H1 (cell line): Measurements from ENCODE around the gene EOLA1. TPM values are rescaled to one million over a fixed set of nuclear protein-coding genes. Genes with fewer than 3 reads are reported as not detected.
"Not testable (repeated sequence)": the region's sequence is repeated elsewhere in the genome, so short reads cannot be mapped to it uniquely, and the experiment has no call there.

ENCODE experiments used
- CTCF ChIA-PET: fragments of 300-600 bp; sonication (Branson Sonifier 250); formaldehyde crosslinking; loops from one replicate; lab custom pipeline; 2021; ENCODE audit not compliant: partially characterized antibody; lab: Charles Lee
- POLR2A ChIA-PET: fragments of 300-600 bp; sonication (Branson Sonifier 250); formaldehyde crosslinking; loops from one replicate; lab custom pipeline; 2021; ENCODE audit warnings: inconsistent platforms; ENCODE audit not compliant: partially characterized antibody; lab: Charles Lee
- DNase-seq, 2 experiments: peaks; one replicate each; pipeline versions ENCODE4 v3.0.0 to v3.0.0-alpha.2; 2010 to 2022; ENCODE audit warnings: low spot score in 2 of 2, low read depth in 1 of 2, mixed read lengths in 1 of 2
- FAIRE-seq: peaks from 2 replicates; lab custom pipeline; 2011; peaks lifted over from hg19 to GRCh38; lab: Jason Lieb, UNC
- H2AFZ ChIP-seq: 2 replicates; pipeline ENCODE4 v1.8.1; 2012; ENCODE audit warnings: low read length, inconsistent platforms
- H2AK5ac ChIP-seq: 2 replicates; pipeline ENCODE4 v1.6.1; 2013; ENCODE audit warnings: low read depth, low read length
- H2BK120ac ChIP-seq: replicated peaks from 2 replicates; pipeline ENCODE3; 2013; ENCODE audit warnings: low read depth, low read length, inconsistent platforms
- H2BK12ac ChIP-seq: 2 replicates; pipeline ENCODE4 v1.6.1; 2013; ENCODE audit warnings: low read depth, low read length
- H2BK15ac ChIP-seq: 2 replicates; pipeline ENCODE4 v1.6.1; 2013; ENCODE audit warnings: low read length
- H2BK20ac ChIP-seq: 2 replicates; pipeline ENCODE4 v1.6.1; 2013; ENCODE audit warnings: low read length
- H2BK5ac ChIP-seq: 2 replicates; pipeline ENCODE4 v1.6.1; 2013; ENCODE audit warnings: low read depth, low read length
- H3K14ac ChIP-seq: 2 replicates; pipeline ENCODE4 v1.6.1; 2013; ENCODE audit warnings: inconsistent platforms; ENCODE audit not compliant: insufficient read length
- H3K18ac ChIP-seq: 2 replicates; pipeline ENCODE4 v1.6.1; 2013; ENCODE audit warnings: low read length; ENCODE audit errors: extremely low read depth
- H3K23ac ChIP-seq: 2 replicates; pipeline ENCODE4 v1.6.1; 2013; ENCODE audit warnings: inconsistent platforms; ENCODE audit not compliant: insufficient read length
- H3K23me2 ChIP-seq: 2 replicates; pipeline ENCODE4 v1.6.1; 2013; ENCODE audit warnings: low read depth, low read length
- H3K27ac ChIP-seq: 2 replicates; pipeline ENCODE4 v1.6.1; 2011; ENCODE audit warnings: low read depth, low read length, inconsistent platforms
- H3K27me3 ChIP-seq, 4 experiments: replicated peaks in 1 of 4; 1 replicate in 1 of 4; 2 replicates in 3 of 4; pipeline versions ENCODE4 v1.6.1 to v1.8.1; 2011 to 2013; ENCODE audit warnings: low read length in 3 of 4, mild to moderate bottlenecking in 3 of 4, inconsistent platforms in 2 of 4, mixed read lengths in 2 of 4, moderate library complexity in 1 of 4; ENCODE audit not compliant: control insufficient read depth in 3 of 4, insufficient read depth in 3 of 4; ENCODE audit errors: extremely low read depth in 1 of 4
- H3K36me3 ChIP-seq, 4 experiments: 2 replicates each; pipeline versions ENCODE4 v1.6.1 to v1.8.1; 2011 to 2013; ENCODE audit warnings: mild to moderate bottlenecking in 4 of 4, low read length in 3 of 4, moderate library complexity in 2 of 4, control low read depth in 1 of 4, inconsistent platforms in 1 of 4; ENCODE audit not compliant: insufficient read depth in 4 of 4, control insufficient read depth in 2 of 4
- H3K4ac ChIP-seq: replicated peaks from 2 replicates; pipeline ENCODE3; 2013; ENCODE audit warnings: low read length, low read depth, mixed read lengths, inconsistent platforms; ENCODE audit not compliant: insufficient read length
- H3K4me1 ChIP-seq, 4 experiments: replicated peaks in 1 of 4; 1 replicate in 1 of 4; 2 replicates in 3 of 4; pipeline versions ENCODE4 v1.6.1 to v1.8.1; 2011 to 2013; ENCODE audit warnings: low read length in 3 of 4, inconsistent platforms in 2 of 4, mixed read lengths in 1 of 4; ENCODE audit not compliant: insufficient read depth in 4 of 4, control insufficient read depth in 3 of 4
- H3K4me2 ChIP-seq, 2 experiments: 2 replicates each; pipeline versions ENCODE4 v1.6.1 to v1.8.1; 2011 to 2013; ENCODE audit warnings: low read depth in 2 of 2, low read length in 2 of 2, control low read depth in 1 of 2, inconsistent platforms in 1 of 2, mild to moderate bottlenecking in 1 of 2; ENCODE audit not compliant: insufficient read depth in 1 of 2
- H3K4me3 ChIP-seq, 4 experiments: fragments of 200-600, 300-600 bp in 1 of 4; sonication (generic), shearing (Covaris generic), sonication (Bioruptor Twin) in 1 of 4; 2 replicates each; pipeline versions ENCODE4 v1.5.1 to v1.8.1; 2011 to 2016; ENCODE audit warnings: low read length in 4 of 4, low read depth in 3 of 4, control low read depth in 2 of 4, inconsistent platforms in 2 of 4, mild to moderate bottlenecking in 2 of 4, mixed read lengths in 1 of 4, moderate library complexity in 1 of 4; ENCODE audit not compliant: insufficient read depth in 2 of 4; ENCODE audit errors: extremely low read depth in 1 of 4
- H3K56ac ChIP-seq: replicated peaks from 2 replicates; pipeline ENCODE3; 2013; ENCODE audit warnings: low read depth, mild to moderate bottlenecking, mixed read lengths, low read length, inconsistent platforms; ENCODE audit not compliant: insufficient read length
- H3K79me1 ChIP-seq: 2 replicates; pipeline ENCODE4 v1.6.1; 2013; ENCODE audit warnings: low read depth, low read length, control low read depth
- H3K79me2 ChIP-seq, 2 experiments: 2 replicates each; pipeline versions ENCODE4 v1.6.1 to v1.8.1; 2012 to 2013; ENCODE audit warnings: low read length in 2 of 2, mild to moderate bottlenecking in 2 of 2, inconsistent platforms in 1 of 2; ENCODE audit not compliant: insufficient read depth in 2 of 2, control insufficient read depth in 1 of 2
- H3K9ac ChIP-seq, 4 experiments: replicated peaks in 1 of 4; 1 replicate in 1 of 4; 2 replicates in 3 of 4; pipeline versions ENCODE4 v1.6.1 to v1.8.1; 2011 to 2013; ENCODE audit warnings: low read depth in 3 of 4, low read length in 3 of 4, control low read depth in 2 of 4, mild to moderate bottlenecking in 2 of 4, moderate library complexity in 2 of 4, inconsistent platforms in 1 of 4; ENCODE audit errors: extremely low read depth in 1 of 4
- H3K9me3 ChIP-seq, 2 experiments: 2 replicates each; pipeline versions ENCODE4 v1.6.1 to v1.8.1; 2012 to 2013; ENCODE audit warnings: mild to moderate bottlenecking in 2 of 2, moderate library complexity in 2 of 2, control low read depth in 1 of 2, inconsistent platforms in 1 of 2, low read depth in 1 of 2, low read length in 1 of 2, mixed read lengths in 1 of 2; ENCODE audit not compliant: insufficient read depth in 2 of 2
- H4K20me1 ChIP-seq, 2 experiments: replicated peaks in 1 of 2; 2 replicates each; pipeline versions ENCODE3 to v1.8.1; 2011 to 2013; ENCODE audit warnings: inconsistent platforms in 2 of 2, low read length in 2 of 2, mild to moderate bottlenecking in 1 of 2; ENCODE audit not compliant: insufficient read depth in 2 of 2, control insufficient read depth in 1 of 2
- H4K5ac ChIP-seq: 2 replicates; pipeline ENCODE4 v1.6.1; 2013; ENCODE audit warnings: low read length, low read depth, mixed read lengths, inconsistent platforms; ENCODE audit not compliant: insufficient read length
- H4K8ac ChIP-seq: 2 replicates; pipeline ENCODE4 v1.8.0; 2013; ENCODE audit warnings: mild to moderate bottlenecking, moderate library complexity, low read length, inconsistent platforms; ENCODE audit not compliant: insufficient read depth; ENCODE audit errors: extremely low read depth
- H4K91ac ChIP-seq: replicated peaks from 2 replicates; pipeline ENCODE3; 2013; ENCODE audit warnings: low read length, mixed read lengths, inconsistent platforms; ENCODE audit not compliant: insufficient read length
- whole genome bisulfite sequencing, 2 experiments: shearing (Covaris generic) in 1 of 2; methylation state at CpG; one replicate each; pipeline versions ENCODE4 v1.1.6 to v1.1.7; 2013 to 2015; ENCODE audit warnings: low lambda C conversion rate in 2 of 2, mixed read lengths in 2 of 2, inconsistent platforms in 1 of 2, low coverage in 1 of 2, missing lambda C conversion rate in 1 of 2; ENCODE audit not compliant: insufficient replicate concordance in 2 of 2, insufficient coverage in 1 of 2, insufficient read length in 1 of 2; ENCODE audit errors: extremely low coverage in 1 of 2, missing lambda C conversion rate in 1 of 2; 5-methylcytosine and 5-hydroxymethylcytosine counted together
- polyA plus RNA-seq, 7 experiments: library from polyadenylated mRNA; depleted of rRNA in 3 of 7; stranded (reverse) in 5 of 7; unstranded in 2 of 7; fragments of >200 nt in 5 of 7; fragments of 200-250 nt in 2 of 7; gene quantifications; 1 replicate in 5 of 7; 2 replicates in 1 of 7; 4 replicates in 1 of 7; pipeline versions ENCODE4 v1.2.1 to v1.2.3, GENCODE V29; 2011 to 2013; ENCODE audit warnings: missing spikeins in 2 of 7, mixed read lengths in 2 of 7
- total RNA-seq: library from RNA; stranded (reverse); fragmentation: NEBNext Ultra II Directional; extraction: Animal tissue kit (Norgen Biotek cat#: 25700); gene quantifications from 2 replicates; pipeline ENCODE4 v1.2.1, GENCODE V29; 2021

The EOLA1 gene
- total and polyA plus RNA-seq, 2 of the 8 experiments (the other 6 are each of a cell fraction or from before 2014, with no cell fraction given), result 5.4 to 7.6 TPM

DNA sequence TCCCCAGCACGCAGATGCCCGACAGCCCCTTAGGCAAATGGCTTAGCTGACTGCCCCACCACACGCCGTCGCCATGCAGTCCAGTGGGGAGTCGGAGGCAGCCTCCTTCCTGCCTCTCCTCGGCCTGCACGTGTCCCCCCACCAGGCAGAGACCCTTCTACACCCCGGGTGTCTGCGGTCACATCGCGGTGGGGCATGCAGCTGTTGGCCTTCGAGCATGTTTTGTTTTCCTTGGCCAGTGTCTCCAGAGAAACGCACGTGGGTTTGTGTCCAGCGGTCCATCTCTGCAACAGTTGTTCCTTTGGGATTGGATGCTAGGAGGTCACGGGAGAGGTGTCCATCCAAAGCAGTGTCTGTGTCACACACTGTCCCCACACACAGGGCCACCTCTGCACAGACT is 54.4 kb downstream of the EOLA1 start, which contains the start of gene HSFX2:
TSS of gene HSFX2 (minus strand) at position 101 of the 400 bp plus-strand sequence. CDS start 614 bp downstream, outside the sequence.
- H3K79me2 ChIP-seq, H2BK120ac ChIP-seq, H3K79me1 ChIP-seq, H3K4me3 ChIP-seq, H2BK20ac ChIP-seq, H3K9me3 ChIP-seq, H4K8ac ChIP-seq, H3K27me3 ChIP-seq, H3K9ac ChIP-seq, H3K4ac ChIP-seq, H2AFZ ChIP-seq, H4K5ac ChIP-seq, H3K27ac ChIP-seq, DNase-seq, H4K91ac ChIP-seq, H3K36me3 ChIP-seq, H3K18ac ChIP-seq, H3K23ac ChIP-seq, H4K20me1 ChIP-seq, H2AK5ac ChIP-seq, CTCF ChIA-PET, FAIRE-seq, H3K4me2 ChIP-seq, H3K56ac ChIP-seq, POLR2A ChIA-PET, H3K4me1 ChIP-seq, H2BK12ac ChIP-seq, H3K14ac ChIP-seq, H3K23me2 ChIP-seq, H2BK15ac ChIP-seq, H2BK5ac ChIP-seq: not testable (repeated sequence)
- WGBS, 2 experiments, result no CpG with 5 or more reads among the region's 17 CpGs

DNA sequence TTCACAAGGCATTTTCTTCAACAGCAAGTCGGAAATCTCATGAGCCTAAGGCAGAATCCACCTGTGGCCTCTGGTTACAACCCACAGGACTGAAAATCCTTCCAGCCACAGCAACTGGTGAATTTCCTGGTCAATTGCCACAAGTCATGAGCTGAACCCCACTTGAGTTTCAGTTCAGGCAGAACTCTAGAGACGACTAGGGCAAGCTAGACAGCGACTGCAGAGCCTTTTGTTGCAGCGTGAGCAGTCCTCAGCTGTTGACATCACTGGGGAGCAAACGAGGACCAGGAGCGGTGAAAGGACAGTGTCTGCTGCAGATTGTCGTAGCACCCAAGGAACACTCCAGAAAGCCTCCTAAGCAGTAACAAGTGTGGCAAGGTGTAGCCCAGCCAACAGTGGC is 55.1 kb downstream of the EOLA1 start:
- H3K4me2 ChIP-seq, H2BK20ac ChIP-seq, H3K56ac ChIP-seq, H2AFZ ChIP-seq, H3K14ac ChIP-seq, H3K79me2 ChIP-seq, H4K91ac ChIP-seq, H3K27ac ChIP-seq, H3K4ac ChIP-seq, H2BK5ac ChIP-seq, H2BK12ac ChIP-seq, H3K79me1 ChIP-seq, H3K27me3 ChIP-seq, H2AK5ac ChIP-seq, DNase-seq, H4K8ac ChIP-seq, H4K20me1 ChIP-seq, FAIRE-seq, H3K9ac ChIP-seq, POLR2A ChIA-PET, H3K4me3 ChIP-seq, H3K36me3 ChIP-seq, H3K18ac ChIP-seq, H3K9me3 ChIP-seq, H3K23me2 ChIP-seq, H2BK15ac ChIP-seq, H4K5ac ChIP-seq, CTCF ChIA-PET, H3K4me1 ChIP-seq, H2BK120ac ChIP-seq, H3K23ac ChIP-seq: not testable (repeated sequence)
- WGBS, 2 experiments, result no CpG with 5 or more reads among the region's 7 CpGs
